Measurements from ENCODE around the gene ZNF865.
A peak's percentile ranks its signal among the peaks of the same experiment; 100 is the strongest.

ZNF865 gene

DNA sequence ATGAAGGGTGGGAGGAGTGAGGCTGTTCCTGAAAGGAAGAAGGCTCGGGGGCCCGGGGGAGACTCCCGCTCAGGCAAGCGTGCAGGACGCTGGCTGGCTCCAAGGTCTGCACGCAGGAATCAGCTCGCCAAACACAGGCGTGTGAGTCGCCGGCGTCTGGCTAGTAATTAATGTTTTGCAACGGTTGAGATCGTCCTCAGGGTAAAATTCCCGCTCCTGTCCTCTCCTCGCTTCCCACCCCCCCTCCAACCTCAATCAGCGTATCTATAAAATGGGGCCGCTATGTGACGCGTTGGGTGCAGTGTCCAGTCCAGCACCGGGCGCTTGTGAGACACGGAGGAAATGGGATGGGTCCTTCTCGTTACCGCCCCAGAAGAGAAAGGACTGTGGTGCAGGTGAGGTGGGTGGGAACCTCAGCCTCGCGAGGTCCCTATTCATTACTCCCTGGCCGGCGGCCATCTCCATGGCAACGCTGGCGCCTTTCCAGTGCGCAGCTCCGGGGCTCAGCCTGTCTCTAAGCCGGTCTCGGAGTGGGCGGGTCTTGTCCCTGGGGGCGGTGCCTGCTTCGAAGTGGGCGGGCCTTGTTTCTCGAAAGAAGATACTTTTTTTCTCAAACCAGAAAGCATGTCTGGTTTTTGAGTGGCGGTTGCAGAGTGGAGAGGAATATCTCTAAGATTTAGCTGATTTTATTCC is 18.3 kb upstream of the ZNF865 start:
- peak; percentile 93 for DNase-seq (ENCODE audit: low read depth)

- no peak for DNase-seq (ENCODE audit: low read depth)
These were observed 16.7 kb upstream of the ZNF865 start for GRCh38 chr19:55588738-55589137.

GRCh38 chr19:55590109-55590508 is 15.3 kb upstream of the ZNF865 start:
- no peak for DNase-seq (ENCODE audit: low read depth)

DNA sequence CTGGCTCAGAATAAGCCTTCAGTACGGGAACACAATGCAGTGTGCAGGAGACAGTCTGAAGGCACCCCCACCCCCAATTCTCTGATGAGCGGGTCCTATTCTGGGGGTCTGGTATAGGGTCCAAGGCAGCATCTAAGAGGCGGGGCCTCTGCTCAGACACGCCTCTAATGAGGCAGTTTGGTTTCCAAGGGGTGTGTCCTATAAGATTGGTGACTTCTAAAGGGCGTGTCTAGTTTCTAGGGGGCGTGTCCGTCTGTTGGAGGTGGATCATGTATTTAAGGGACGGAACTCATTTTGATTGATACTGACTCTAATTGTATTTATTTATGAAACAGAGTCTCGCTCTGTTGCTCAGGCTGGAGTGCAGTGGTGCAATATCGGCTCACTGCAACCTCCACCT is 14.8 kb upstream of the ZNF865 start:
- DNase-seq (ENCODE audit: low read depth): no peak

DNA sequence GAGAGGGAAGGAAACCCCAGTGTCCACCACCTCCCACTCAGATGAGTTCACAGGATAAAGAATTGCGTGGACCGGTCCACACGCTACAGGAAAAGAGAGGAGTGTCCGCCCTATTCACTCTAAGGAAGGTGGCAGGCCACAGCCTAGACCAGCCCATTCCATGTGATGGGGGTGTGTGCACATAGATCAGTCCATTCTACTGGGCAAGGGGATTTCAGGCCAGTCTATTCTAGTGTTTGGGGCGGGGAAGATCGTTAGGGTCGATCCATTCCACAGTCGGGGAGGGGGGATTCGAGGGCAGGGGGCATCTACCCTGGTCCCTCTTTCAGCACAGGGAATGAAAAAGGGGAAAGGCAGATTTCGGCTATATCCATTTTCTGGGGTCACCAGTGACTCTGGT is 13.9 kb upstream of the ZNF865 start:
- DNase-seq (ENCODE audit: low read depth): no peak

- no peak for DNase-seq (ENCODE audit: low read depth)
These were observed 12.9 kb upstream of the ZNF865 start for GRCh38 chr19:55592391-55593090.

DNA sequence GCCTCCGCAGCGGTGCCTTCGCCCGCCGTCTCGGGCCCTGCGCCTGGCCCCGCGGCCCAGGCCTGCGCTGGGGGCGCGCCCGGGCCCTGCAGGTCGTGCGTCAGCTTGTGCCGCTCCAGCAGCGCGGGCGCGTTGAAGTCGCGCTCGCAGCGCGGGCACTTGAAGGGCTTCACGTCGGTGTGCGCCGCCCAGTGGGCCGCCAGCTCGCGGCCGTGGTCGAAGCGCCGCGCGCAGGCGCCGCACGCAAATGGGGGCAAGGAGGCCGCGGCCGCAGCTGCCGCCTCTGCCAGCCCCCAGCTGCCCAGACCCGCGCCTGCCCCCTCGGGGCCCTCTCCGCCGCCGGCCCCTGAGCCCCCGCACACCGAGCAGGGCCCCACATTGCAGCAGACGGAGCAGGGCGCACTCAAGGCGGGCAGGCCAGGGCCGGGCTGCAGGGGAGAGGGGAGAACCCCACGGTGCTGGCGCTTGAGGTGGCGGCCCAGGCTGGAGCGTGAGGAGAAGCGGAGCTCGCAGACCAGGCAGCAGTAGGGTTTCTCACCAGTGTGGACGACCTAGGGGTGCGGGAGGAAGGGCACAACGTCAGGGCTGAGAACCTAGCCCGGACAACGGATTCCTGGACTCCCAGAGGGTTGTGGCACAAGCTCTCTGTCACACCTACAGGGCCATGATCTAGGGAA is 12.2 kb upstream of the ZNF865 start:
- DNase-seq (ENCODE audit: low read depth): no peak

DNA sequence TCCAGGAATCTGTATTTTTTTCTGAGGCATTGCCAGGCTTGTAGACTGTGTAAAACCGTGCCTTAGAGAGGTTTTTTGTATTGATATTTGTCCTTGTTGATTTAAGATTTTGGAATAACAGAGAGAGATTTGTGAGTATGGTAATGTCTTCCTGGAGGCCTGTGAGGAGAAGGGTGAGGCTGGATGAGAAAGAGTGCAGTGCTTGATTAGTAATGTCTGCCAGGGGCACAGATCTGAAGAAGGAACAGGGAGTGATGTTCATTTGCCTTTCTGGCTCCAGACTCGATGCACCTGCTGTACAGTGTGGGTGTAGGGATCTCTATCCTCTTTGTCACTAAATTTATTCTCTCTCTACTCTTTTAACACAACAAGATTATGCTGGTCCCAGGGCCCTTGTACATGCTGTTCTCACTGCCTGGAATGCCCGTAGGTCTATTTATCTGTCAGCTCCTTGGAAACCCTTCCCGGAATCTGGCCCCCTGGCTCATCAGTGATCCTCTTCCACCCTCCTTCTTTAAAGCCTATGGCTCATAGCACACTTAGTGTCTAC is 10.4 kb upstream of the ZNF865 start:
- DNase-seq (ENCODE audit: low read depth): no peak

DNA sequence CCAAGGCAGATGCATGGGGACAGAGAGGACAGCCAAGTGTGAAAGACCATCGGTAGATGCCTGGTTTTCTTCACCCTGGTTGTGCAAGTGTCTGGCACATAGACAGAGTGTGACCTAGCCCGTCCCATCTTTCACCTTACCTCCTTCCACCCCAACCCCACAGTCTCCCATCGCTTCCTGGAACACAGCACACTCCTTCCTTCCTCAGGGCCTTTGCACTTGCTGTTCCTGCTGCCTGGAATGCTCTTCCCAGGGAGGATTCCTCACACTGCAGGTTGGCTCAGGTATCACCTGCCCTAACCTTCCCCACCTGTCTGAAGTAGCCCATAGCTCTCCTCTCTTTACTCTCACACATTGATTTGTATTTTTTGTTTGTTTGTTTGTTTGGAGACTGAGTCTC is 9.1 kb upstream of the ZNF865 start:
- no peak for DNase-seq (ENCODE audit: low read depth)

- DNase-seq (ENCODE audit: low read depth): no peak
These were observed 7.9 kb upstream of the ZNF865 start for GRCh38 chr19:55597501-55597921.

DNA sequence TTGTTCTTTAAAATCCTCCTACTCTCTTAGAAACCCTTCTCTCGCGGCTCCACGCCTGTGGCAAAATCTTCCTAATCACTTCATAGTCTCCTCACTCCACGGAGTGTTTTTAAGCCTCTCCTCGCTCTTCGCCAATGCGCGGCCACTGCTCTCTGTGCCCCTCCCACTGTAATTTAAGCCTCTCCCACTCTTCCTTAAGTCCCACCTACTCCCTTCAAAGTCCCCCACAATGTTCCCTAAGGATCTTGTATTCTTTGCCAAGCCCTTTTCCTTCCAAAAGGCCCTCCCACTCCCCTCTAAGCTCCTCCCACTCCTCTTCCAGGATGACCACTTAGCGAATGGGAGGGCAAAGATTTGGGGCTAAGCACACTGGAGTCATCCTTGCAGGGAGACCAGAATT is 7.4 kb upstream of the ZNF865 start:
- no peak for DNase-seq (ENCODE audit: low read depth)

DNA sequence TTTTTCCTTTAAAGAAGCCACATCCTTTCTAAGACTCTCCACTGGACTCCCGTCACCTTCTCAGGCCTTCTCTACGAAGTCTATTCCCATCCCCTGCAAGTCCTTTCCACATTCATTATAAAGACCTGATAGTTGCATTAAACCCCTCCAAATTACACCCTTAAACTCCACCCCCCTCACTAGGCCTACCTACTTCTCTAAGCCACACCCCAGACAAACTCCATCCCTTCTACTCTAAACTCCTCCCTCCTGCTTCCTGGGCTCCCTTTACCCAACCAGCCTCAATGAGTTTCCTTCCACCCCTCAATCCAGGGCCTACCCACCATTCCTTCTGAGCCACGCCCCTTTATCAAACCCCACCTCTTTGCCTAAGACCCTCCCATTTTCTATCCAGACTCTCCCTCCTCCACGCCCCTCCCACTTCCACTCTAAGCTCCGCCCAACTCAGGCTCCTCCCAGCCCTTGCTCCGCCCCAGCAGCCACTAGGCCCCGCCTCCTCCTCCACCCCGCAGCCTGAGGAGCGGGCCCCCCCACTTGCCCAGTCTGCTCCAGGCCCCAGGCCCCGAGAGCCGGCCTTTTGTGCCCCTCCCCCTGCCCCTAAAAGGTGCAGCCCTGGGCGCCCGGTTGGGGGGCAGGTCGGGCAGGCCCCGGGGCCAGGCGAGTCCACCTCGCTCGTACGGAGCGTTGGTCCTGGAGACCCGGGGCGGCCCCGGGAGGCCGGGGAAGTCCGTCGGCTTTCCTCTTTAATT is 6.6 kb upstream of the ZNF865 start:
- peak; percentile 97 for DNase-seq (ENCODE audit: low read depth)

- DNase-seq (ENCODE audit: low read depth): peak; percentile 99
These were observed 6.0 kb upstream of the ZNF865 start, which contains the start of gene FIZ1 for GRCh38 chr19:55599468-55599841. TSS of gene FIZ1 (minus strand) at chr19:55599517. CDS start at chr19:55597865, 1,652 bp downstream.

DNA sequence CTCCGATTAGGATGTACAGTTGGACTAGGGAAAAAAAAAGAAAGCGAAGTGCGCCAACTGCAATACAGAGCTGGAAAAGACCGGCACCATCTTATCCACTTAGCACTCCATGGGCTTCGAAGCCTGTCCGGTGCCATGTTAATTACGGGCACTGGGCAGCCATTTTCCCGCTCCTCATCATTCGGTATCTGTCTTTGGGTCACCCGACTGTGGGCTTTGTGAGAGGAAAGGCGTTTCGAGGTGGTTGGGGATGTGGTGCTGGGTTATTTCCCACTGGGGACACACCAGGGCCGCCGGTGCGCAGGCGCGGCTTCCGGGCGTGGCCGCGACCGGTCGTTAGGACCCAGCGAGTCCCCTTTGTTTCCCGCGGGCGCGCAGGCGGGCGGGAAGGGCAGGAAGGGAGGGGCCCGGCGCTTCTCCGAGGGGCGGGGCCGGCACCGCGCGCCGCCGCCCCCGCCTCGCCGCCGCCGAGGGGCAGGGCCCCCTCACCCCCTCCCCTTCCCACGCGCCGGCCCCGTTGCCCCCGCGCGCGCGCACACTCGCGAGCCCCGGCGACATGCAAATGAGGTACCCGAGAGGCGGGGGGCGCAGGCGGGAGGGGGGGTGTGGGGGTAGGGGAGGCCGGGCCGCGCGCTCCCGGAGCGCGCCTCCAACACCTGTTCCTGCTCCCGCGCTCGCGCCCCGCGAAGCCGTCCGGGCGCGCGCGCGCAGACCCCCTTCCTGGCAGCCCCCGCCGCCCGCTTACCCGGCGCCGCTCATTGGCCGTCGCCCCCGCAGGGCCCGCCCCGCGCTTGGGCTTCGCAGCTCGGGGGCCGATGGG is 5.4 kb upstream of the ZNF865 start, which contains the start of gene ZNF524:
ZNF524 (plus strand) TSS at position 447 of the 820 bp plus-strand sequence. CDS start 1,825 bp downstream, outside the sequence.
- DNase-seq (ENCODE audit: low read depth): peak; percentile 87

DNA sequence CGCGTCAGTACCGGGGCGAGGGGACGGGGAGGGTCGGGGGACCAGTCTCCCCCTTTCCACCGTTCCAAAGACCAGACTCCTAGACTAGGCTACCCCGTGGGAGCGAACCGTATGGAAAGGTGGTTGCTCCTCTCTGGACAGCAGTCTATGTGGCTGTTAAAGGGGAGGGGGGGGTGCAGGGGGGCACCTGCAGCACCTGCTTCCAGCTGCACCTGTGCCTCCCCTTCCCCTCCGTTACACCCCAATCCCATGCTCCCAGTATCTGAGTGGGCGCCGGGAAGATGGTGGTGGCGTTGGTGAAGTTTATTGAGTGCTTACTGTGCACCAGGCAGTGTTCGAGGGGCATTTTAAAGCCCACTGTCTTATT is 4.8 kb upstream of the ZNF865 start:
- no peak for DNase-seq (ENCODE audit: low read depth)

GRCh38 chr19:55601084-55601483 is 4.4 kb upstream of the ZNF865 start:
- no peak for DNase-seq (ENCODE audit: low read depth)

DNA sequence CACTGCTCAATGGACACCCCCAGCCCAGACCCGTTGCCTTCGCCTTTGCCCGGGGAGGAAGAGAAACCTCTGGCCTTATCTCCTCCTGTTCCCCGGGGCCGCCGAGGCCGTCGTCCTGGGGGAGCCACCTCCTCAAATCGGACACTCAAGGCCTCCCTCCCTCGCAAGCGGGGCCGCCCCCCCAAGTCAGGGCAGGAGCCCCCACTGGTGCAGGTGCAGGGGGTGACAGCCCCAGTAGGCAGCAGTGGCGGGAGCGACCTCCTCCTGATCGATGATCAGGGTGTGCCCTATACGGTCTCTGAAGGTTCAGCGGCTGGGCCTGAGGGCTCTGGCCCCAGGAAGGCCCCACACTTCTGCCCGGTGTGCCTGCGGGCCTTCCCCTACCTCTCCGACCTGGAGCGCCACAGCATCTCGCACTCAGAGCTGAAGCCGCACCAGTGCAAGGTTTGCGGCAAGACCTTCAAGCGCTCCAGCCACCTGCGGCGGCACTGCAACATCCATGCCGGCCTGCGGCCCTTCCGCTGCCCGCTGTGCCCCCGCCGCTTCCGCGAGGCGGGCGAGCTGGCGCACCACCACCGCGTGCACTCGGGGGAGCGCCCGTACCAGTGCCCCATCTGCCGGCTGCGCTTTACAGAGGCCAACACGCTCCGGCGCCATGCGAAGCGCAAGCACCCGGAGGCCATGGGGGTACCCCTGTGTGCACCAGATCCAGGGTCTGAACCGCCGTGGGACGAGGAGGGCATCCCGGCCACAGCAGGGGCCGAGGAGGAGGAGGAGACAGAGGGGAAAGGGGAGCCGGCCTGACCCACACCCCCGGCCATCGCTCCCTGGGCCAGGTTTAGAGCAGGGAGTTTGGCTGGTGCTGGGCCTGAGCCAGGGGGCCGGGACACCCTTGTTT is 3.1 kb upstream of the ZNF865 start:
- no peak for DNase-seq (ENCODE audit: low read depth)

DNA sequence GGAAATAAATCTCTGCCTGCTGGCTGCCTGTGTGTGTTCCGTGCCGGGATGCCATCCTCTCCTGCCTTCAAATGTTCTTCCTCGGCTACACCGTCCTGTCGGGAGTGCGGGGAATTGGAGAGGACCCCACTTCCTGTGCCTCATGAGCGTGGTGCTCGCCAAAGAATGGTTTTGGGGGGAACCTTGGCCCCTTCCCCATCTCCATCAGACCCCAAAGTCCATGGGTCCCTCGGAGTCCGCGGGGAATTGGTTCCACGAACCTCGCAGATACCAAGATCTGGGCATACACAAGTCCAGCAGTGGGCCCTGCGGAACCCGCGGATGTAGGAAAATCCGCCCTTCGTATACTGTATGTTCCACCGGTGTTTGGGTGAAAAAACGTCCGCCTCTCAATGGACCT is 2.3 kb upstream of the ZNF865 start:
- no peak for DNase-seq (ENCODE audit: low read depth)

DNA sequence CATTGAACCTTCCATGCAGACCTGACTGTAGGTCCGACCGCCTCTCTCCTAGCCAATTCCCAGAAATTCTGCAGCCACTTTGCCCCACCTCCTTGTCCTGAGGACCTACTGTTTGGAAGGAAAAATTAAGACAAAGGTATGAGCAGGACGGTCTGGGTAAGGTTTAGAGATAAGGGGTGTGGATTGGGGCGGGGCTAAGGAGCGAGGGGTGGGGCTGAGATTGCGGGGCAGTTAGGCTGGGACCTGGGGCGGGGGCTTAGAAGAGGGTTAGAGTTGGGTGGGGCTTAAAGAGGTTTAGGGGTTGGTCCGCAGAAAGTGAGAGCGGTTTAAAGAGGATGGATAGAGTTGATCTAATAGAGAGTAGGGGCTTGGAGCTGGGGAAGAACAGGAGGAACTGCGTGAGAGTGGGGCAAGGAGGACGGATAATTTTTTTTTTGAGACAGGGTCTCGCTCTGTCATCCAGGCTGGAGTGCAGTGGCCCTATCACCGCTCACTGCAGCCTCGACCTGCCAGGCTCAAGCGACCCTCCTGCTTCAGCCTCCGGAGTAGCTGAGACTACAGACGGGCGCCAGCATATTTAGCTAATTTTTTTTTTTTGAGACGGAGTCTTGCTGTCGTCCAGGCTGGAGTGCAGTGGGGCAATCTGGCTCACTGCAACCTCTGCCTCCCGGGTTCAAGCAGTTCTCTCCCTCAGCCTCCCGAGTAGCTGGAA is 1.7 kb upstream of the ZNF865 start:
- DNase-seq (ENCODE audit: low read depth): no peak

Data from iris pigment epithelial cell (primary cell).